Retinal pigment epithelial cell (primary cell): ENCODE measurements around the gene D2HGDH.
"Not testable (repeated sequence)": the region's sequence is repeated elsewhere in the genome, so short reads cannot be mapped to it uniquely, and the experiment has no call there.

Experiments
- DNase-seq: peaks from one replicate; pipeline ENCODE4 v3.0.0-alpha.2; 2010; ENCODE audit warnings: low read depth
- H3K4me3 ChIP-seq: 2 replicates; pipeline ENCODE4 v1.5.1; 2011; ENCODE audit warnings: mild to moderate bottlenecking, low read length, control low read depth, moderate library complexity
- TF ChIP-seq, protein P1 (sequence below): conservative IDR thresholded peaks from 2 replicates; pipeline ENCODE4 v1.5.1; 2011; ENCODE audit warnings: low read depth, low read length, control low read depth, inconsistent platforms

The D2HGDH gene

GRCh38 chr2:241815477-241816430 is 81.3 kb downstream of the D2HGDH start:
- TF ChIP-seq, protein P1, sequence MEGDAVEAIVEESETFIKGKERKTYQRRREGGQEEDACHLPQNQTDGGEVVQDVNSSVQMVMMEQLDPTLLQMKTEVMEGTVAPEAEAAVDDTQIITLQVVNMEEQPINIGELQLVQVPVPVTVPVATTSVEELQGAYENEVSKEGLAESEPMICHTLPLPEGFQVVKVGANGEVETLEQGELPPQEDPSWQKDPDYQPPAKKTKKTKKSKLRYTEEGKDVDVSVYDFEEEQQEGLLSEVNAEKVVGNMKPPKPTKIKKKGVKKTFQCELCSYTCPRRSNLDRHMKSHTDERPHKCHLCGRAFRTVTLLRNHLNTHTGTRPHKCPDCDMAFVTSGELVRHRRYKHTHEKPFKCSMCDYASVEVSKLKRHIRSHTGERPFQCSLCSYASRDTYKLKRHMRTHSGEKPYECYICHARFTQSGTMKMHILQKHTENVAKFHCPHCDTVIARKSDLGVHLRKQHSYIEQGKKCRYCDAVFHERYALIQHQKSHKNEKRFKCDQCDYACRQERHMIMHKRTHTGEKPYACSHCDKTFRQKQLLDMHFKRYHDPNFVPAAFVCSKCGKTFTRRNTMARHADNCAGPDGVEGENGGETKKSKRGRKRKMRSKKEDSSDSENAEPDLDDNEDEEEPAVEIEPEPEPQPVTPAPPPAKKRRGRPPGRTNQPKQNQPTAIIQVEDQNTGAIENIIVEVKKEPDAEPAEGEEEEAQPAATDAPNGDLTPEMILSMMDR: no peak
- no peak overlapping the region for H3K4me3 ChIP-seq
- DNase-seq: no peak

DNA sequence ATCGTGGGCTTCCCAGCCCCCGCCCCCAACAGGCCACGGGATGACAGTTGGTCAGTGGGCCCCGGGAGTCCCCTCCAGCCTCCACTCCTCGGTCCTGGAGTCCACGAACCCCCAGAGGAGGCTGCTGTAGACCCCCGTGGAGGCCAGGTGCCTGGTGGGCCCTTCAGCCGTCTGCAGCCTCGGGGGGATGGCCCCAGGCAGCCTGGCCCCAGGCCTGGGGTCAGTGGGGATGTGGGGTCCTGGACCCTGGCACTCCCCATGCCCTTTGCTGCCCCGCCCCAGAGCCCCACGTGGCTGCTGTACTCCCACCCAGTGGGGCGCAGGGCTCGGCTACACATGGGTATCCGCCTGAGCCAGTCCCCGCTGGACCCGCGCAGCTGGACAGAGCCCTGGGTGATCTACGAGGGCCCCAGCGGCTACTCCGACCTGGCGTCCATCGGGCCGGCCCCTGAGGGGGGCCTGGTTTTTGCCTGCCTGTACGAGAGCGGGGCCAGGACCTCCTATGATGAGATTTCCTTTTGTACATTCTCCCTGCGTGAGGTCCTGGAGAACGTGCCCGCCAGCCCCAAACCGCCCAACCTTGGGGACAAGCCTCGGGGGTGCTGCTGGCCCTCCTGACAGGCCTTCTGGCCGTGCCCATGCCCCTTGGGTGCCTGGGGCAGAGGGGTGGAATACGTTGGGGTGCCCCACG is 82.1 kb downstream of the D2HGDH start:
- TF ChIP-seq, protein P1: no peak
- no peak overlapping the region for H3K4me3 ChIP-seq
- no peak for DNase-seq

DNA sequence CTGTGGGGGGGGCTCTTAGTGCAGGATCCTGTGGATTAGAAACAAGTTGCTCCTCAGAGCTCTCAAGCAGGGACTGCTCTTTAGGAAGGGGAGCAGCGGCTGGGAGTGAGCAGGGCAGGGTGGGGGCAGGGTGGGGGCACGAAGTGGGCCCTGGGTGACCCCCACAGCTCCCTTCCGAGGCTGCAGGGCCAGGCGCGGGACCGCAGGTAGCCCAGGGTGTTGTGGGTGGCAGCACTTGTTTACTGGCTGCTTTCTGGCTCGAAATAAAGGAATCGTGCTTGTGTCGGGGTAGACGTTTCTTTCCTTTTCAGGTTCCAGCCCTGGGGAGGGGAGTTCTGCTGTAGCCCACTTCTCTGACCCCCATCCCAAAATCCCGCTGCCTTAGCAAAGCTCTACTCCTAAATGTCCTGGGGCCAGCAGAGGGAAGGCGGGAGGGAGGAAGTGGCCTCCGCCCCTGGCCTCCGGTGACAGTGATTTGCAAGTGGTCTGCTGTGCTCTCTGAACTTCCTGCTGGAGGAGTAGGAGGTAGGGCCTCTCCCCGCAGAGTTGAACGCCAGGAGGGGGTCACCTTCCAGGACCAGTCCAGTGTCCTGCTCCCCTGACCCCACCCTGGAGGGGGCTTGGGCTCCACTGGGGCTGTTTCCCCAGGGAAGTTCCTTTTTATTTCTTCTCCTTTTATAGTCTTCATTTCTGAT is 82.8 kb downstream of the D2HGDH start:
- H3K4me3 ChIP-seq: no peak overlapping the region
- TF ChIP-seq, protein P1: no peak
- no peak for DNase-seq

GRCh38 chr2:241817821-241818215 is 83.4 kb downstream of the D2HGDH start:
- DNase-seq, H3K4me3 ChIP-seq: not testable (repeated sequence)
